ENCODE results near the gene SYNE3. TPM values are rescaled to one million over a fixed set of nuclear protein-coding genes. Genes with fewer than 3 reads are reported as not detected.

Gene SYNE3
- total RNA-seq, 1 donor from 2014 or later, result 11.3 TPM

GRCh38 chr14:95479494-95479893 lies 37.0 kb downstream of the SYNE3 start:
- H3K27ac ChIP-seq (replicated peaks), result peak overlapping the region; percentile 83
- H3K9me3 ChIP-seq (replicated peaks), result no peaks in the 10 kb centered on the region
- no peak overlapping the region for H3K4me3 ChIP-seq
- peaks cover 74% of the 10 kb centered on the region for H3K4me1 ChIP-seq
- no peaks in the 10 kb centered on the region for H3K27me3 ChIP-seq (ENCODE audit: low read depth)
- TF ChIP-seq, protein P1, sequence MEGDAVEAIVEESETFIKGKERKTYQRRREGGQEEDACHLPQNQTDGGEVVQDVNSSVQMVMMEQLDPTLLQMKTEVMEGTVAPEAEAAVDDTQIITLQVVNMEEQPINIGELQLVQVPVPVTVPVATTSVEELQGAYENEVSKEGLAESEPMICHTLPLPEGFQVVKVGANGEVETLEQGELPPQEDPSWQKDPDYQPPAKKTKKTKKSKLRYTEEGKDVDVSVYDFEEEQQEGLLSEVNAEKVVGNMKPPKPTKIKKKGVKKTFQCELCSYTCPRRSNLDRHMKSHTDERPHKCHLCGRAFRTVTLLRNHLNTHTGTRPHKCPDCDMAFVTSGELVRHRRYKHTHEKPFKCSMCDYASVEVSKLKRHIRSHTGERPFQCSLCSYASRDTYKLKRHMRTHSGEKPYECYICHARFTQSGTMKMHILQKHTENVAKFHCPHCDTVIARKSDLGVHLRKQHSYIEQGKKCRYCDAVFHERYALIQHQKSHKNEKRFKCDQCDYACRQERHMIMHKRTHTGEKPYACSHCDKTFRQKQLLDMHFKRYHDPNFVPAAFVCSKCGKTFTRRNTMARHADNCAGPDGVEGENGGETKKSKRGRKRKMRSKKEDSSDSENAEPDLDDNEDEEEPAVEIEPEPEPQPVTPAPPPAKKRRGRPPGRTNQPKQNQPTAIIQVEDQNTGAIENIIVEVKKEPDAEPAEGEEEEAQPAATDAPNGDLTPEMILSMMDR (IDR thresholded peaks at IDR 0.05; ENCODE audit: borderline replicate concordance), result no peak
- intact Hi-C loops (cut with micrococcal nuclease), result no loop called here
- DNase-seq, result no peak
- H3K36me3 ChIP-seq, result peaks cover 9% of the 10 kb centered on the region

- H3K4me1 ChIP-seq, result peaks cover 67% of the 10 kb centered on the region
- H3K4me3 ChIP-seq, result no peak overlapping the region
- no peaks in the 10 kb centered on the region for H3K9me3 ChIP-seq (replicated peaks)
- H3K27me3 ChIP-seq (ENCODE audit: low read depth), result no peaks in the 10 kb centered on the region
- TF ChIP-seq, protein P1 (IDR thresholded peaks at IDR 0.05; ENCODE audit: borderline replicate concordance), result no peak
- H3K27ac ChIP-seq (replicated peaks), result peak overlapping the region; percentile 83
- intact Hi-C loops (cut with micrococcal nuclease), result no loop called here
- peaks cover 15% of the 10 kb centered on the region for H3K36me3 ChIP-seq
- DNase-seq, result no peak
These were observed 37.6 kb downstream of the SYNE3 start for GRCh38 chr14:95478818-95479217.

DNA sequence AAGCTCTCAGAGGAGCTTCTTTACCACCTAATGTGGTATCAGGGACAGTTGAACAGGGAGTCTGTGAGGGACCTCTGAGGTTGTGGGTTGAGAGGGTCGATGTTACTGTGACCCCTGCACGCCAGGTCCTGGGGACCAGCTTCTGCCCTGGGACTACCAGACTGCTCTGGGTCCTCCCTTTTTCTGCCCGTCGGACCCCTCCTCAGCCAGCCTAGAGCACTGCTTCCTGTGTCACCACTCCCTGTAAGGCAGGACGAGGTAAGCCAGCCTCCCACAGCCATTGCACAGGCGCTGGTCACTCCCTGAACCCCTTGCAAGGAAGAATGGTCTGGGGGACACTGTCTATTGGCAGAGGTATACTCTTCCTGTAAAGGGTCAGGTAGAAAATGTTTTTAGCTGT lies 38.1 kb downstream of the SYNE3 start:
- intact Hi-C loops (cut with micrococcal nuclease), result no loop called here
- Histone ChIP-seq H3K9me3 (replicated peaks) (no peaks in the 10 kb centered on the region), H3K4me3 (no peak overlapping the region), H3K27ac (replicated peaks) (peak overlapping the region; percentile 83), H3K36me3 (peaks cover 15% of the 10 kb centered on the region), H3K27me3 (ENCODE audit: low read depth) (no peaks in the 10 kb centered on the region), H3K4me1 (peaks cover 64% of the 10 kb centered on the region)
- DNase-seq, result no peak
- TF ChIP-seq, protein P1 (IDR thresholded peaks at IDR 0.05; ENCODE audit: borderline replicate concordance), result no peak

GRCh38 chr14:95477411-95478269 lies 38.8 kb downstream of the SYNE3 start:
- Histone ChIP-seq H3K4me3 (no peak overlapping the region), H3K36me3 (peaks cover 15% of the 10 kb centered on the region), H3K4me1 (peaks cover 64% of the 10 kb centered on the region), H3K27ac (replicated peaks) (peak overlapping the region; percentile 83), H3K27me3 (ENCODE audit: low read depth) (no peaks in the 10 kb centered on the region), H3K9me3 (replicated peaks) (no peaks in the 10 kb centered on the region)
- intact Hi-C loops (cut with micrococcal nuclease), result no loop called here
- TF ChIP-seq, protein P1 (IDR thresholded peaks at IDR 0.05; ENCODE audit: borderline replicate concordance), result no peak
- no peak for DNase-seq

DNA sequence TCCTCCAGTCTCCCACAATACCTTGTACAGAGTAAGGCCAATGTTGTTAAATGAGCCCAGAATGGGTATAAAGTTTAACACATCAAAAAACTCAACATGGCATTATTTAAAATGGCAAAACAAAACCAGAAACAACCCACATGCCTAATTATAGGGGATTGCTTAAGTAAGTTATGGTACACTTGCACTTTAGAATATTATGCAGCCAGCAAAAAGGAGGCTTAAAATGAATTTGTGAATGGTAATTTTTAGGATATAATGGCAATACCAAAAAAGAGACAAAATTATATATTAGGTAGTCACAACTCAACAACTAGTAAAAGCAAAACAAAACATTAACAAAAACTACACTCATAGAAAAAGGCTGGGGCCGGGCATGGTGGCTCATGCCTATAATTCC lies 39.7 kb downstream of the SYNE3 start:
- Histone ChIP-seq H3K27me3 (ENCODE audit: low read depth) (no peaks in the 10 kb centered on the region), H3K36me3 (peaks cover 15% of the 10 kb centered on the region), H3K4me1 (peaks cover 64% of the 10 kb centered on the region), H3K27ac (replicated peaks) (no peak overlapping the region), H3K4me3 (no peak overlapping the region), H3K9me3 (replicated peaks) (no peaks in the 10 kb centered on the region)
- intact Hi-C loops (cut with micrococcal nuclease), result no loop called here
- TF ChIP-seq, protein P1 (IDR thresholded peaks at IDR 0.05; ENCODE audit: borderline replicate concordance), result no peak
- DNase-seq, result no peak
